A375 (cell line): ENCODE results near the gene FBXL15. TPM values are rescaled to one million over a fixed set of nuclear protein-coding genes. Genes with fewer than 3 reads are reported as not detected.

Experiments
- small RNA-seq: library from RNA; depleted of rRNA; stranded (forward); fragments of <200 nt; gene quantifications from one replicate; pipeline ENCODE3, GENCODE V24; 2014
- total RNA-seq: library from RNA; depleted of rRNA; stranded (reverse); fragments of >200 nt; shearing (Covaris generic); gene quantifications from 2 replicates; pipeline ENCODE4 v1.2.3, GENCODE V29; 2014; rRNA removed

FBXL15 gene
- total RNA-seq: 16.8 and 25.4 TPM in 2 replicates

GRCh38 chr10:102420714-102421506, at the start of gene FBXL15:
FBXL15 (plus strand) TSS chr10:102420836; CDS start chr10:102421130, 294 bp downstream.

GRCh38 chr10:102395400-102396316, 25.0 kb upstream of the FBXL15 start, which contains the start of gene NFKB2:
NFKB2 (plus strand) TSS chr10:102395705; CDS start chr10:102395960, 255 bp downstream.

GRCh38 chr10:102418622-102419268, 1.9 kb upstream of the FBXL15 start, which contains the start of gene PSD:
PSD (minus strand) TSS chr10:102418785; CDS start chr10:102417038, 1,747 bp downstream.

GRCh38 chr10:102432162-102432950, 11.7 kb downstream of the FBXL15 start, which contains the start of gene CUEDC2:
CUEDC2 (minus strand) TSS chr10:102432574; CDS start chr10:102425188, 7,386 bp downstream.

GRCh38 chr10:102451105-102451969, 30.7 kb downstream of the FBXL15 start, which contains the start of gene C10orf95:
C10orf95 (minus strand) TSS chr10:102451543; CDS start chr10:102451093, 450 bp downstream.

Small RNA genes within 50 kb of the gene (small RNA-seq; reads per million reads assigned to genes)
- gene MIR146B: 7.4 reads per million, percentile 87 among the genes with 10 or more reads in this experiment

Other genes with a start within 250 kb of the FBXL15 start
- not detected in 2 replicates for gene ELOVL3, start 194.5 kb upstream of the FBXL15 start, total RNA-seq
- gene PITX3, start 179.3 kb upstream of the FBXL15 start, total RNA-seq: not detected in 2 replicates
- gene GBF1, start 175.3 kb upstream of the FBXL15 start, total RNA-seq: 23.5 and 26.4 TPM in 2 replicates
- 61.8 and 73.7 TPM in 2 replicates for gene NFKB2, start 25.1 kb upstream of the FBXL15 start, total RNA-seq
- gene PSD, start 2.1 kb upstream of the FBXL15 start, total RNA-seq: 0.11 and 1.0 TPM in 2 replicates
- gene CUEDC2, start 11.7 kb downstream of the FBXL15 start, total RNA-seq: 64.5 and 81.4 TPM in 2 replicates
- 0.11 and 0.34 TPM in 2 replicates for gene C10orf95, start 30.7 kb downstream of the FBXL15 start, total RNA-seq
- 70.9 and 76.0 TPM in 2 replicates for gene ACTR1A, start 81.9 kb downstream of the FBXL15 start, total RNA-seq
- 7.4 and 7.5 TPM in 2 replicates for gene SUFU, start 83.1 kb downstream of the FBXL15 start, total RNA-seq
- gene TRIM8, start 223.6 kb downstream of the FBXL15 start, total RNA-seq: 76.5 and 87.1 TPM in 2 replicates